Breast epithelium (tissue), 3 donors: ENCODE results near the gene ATP1A1.
A peak's percentile ranks its signal among the peaks of the same experiment; 100 is the strongest.

Experiments
- POLR2A ChIP-seq: fragments of 450-650 bp; IDR thresholded peaks from one replicate; pipeline ENCODE4 v1.6.1; 2016; ENCODE audit warnings: antibody characterized with exemption, mild to moderate bottlenecking, moderate library complexity
- TF ChIP-seq, protein P1 (sequence below), 3 donors: fragments of 450-650 bp; IDR thresholded peaks; one replicate each; pipeline ENCODE4 v1.5.1; 2016 to 2017; ENCODE audit warnings: antibody characterized with exemption in 3 of 3, mild to moderate bottlenecking in 3 of 3, moderate library complexity in 3 of 3

DNA sequence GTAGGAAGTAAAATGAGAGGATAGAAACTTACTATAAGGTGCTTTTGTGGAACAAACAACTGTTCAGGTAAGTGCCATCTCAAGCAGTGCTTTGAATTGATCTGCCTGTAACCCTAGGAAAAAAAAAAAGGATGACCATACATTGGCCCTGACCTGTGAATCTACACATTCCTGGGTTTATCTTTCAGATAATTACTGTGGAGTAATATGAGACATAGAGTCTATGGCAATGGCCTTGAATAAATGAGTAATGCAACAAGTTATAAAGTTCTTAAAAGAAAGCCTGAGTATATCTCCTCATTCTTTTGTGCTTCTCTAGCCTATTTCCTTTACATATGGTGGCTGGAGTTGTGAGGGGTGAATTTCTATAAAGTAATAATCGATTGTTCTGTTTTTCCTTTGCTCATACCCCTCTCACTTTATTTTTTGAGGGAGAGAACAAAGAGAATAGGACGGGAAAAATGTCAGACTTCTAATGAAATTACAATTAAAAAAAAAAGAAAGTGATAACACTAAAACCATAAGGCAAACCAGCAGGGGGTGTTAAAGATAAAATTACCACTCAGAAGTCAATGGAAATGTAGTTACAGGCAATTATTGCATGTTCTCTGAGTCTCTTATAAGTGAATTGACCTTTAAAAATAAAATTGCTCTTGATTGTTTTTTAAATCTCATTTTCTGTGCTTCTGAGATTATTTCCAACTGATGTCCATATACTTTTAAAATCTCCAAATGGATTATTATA, 12.4 kb upstream of the ATP1A1 start:
- TF ChIP-seq, protein P1, sequence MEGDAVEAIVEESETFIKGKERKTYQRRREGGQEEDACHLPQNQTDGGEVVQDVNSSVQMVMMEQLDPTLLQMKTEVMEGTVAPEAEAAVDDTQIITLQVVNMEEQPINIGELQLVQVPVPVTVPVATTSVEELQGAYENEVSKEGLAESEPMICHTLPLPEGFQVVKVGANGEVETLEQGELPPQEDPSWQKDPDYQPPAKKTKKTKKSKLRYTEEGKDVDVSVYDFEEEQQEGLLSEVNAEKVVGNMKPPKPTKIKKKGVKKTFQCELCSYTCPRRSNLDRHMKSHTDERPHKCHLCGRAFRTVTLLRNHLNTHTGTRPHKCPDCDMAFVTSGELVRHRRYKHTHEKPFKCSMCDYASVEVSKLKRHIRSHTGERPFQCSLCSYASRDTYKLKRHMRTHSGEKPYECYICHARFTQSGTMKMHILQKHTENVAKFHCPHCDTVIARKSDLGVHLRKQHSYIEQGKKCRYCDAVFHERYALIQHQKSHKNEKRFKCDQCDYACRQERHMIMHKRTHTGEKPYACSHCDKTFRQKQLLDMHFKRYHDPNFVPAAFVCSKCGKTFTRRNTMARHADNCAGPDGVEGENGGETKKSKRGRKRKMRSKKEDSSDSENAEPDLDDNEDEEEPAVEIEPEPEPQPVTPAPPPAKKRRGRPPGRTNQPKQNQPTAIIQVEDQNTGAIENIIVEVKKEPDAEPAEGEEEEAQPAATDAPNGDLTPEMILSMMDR (IDR thresholded peaks at IDR 0.05) = peak in 1 of 3 donors; percentile 21
- no peak for TF ChIP-seq POLR2A
